HS-5 (cell line): ENCODE data around the gene OTOGL.
"Not testable (repeated sequence)": the region's sequence is repeated elsewhere in the genome, so short reads cannot be mapped to it uniquely, and the experiment has no call there.

ENCODE experiments used
- DNase-seq: peaks from one replicate; pipeline ENCODE4 v3.0.0-alpha.2; 2012; ENCODE audit warnings: low read depth

OTOGL gene

GRCh38 chr12:80230068-80230467 lies 130.7 kb downstream of the OTOGL start:
- DNase-seq: no peak

- no peak for DNase-seq
Observed at GRCh38 chr12:80232837-80233236, 133.5 kb downstream of the OTOGL start.

- no peak for DNase-seq
Observed at GRCh38 chr12:80233926-80234325, 134.6 kb downstream of the OTOGL start.

- no peak for DNase-seq
Observed at GRCh38 chr12:80234667-80235066, 135.3 kb downstream of the OTOGL start.

- no peak for DNase-seq
Observed at GRCh38 chr12:80235944-80236343, 136.6 kb downstream of the OTOGL start.

GRCh38 chr12:80239867-80240266 lies 140.5 kb downstream of the OTOGL start:
- no peak for DNase-seq

GRCh38 chr12:80241576-80242273 lies 142.4 kb downstream of the OTOGL start:
- DNase-seq: no peak

GRCh38 chr12:80242321-80242720 lies 143.0 kb downstream of the OTOGL start:
- no peak for DNase-seq

- DNase-seq: not testable (repeated sequence)
Observed at GRCh38 chr12:80249581-80249980, 150.2 kb downstream of the OTOGL start.

GRCh38 chr12:80257920-80258319 lies 158.6 kb downstream of the OTOGL start:
- DNase-seq: no peak

- no peak for DNase-seq
Observed at GRCh38 chr12:80260269-80260668, 160.9 kb downstream of the OTOGL start.

GRCh38 chr12:80261403-80261802 lies 162.1 kb downstream of the OTOGL start:
- DNase-seq: no peak

- DNase-seq: peak; percentile 48
Observed at GRCh38 chr12:80262346-80262745, 163.0 kb downstream of the OTOGL start.

- no peak for DNase-seq
Observed at GRCh38 chr12:80262771-80263170, 163.4 kb downstream of the OTOGL start.

- no peak for DNase-seq
Observed at GRCh38 chr12:80264386-80264785, 165.0 kb downstream of the OTOGL start.

GRCh38 chr12:80264891-80265290 lies 165.6 kb downstream of the OTOGL start:
- DNase-seq: no peak

GRCh38 chr12:80268924-80269749 lies 169.8 kb downstream of the OTOGL start:
- DNase-seq: peak; percentile 93

- DNase-seq: peak; percentile 36
Observed at GRCh38 chr12:80269803-80270552, 170.6 kb downstream of the OTOGL start.

- DNase-seq: no peak
Observed at GRCh38 chr12:80271780-80272179, 172.4 kb downstream of the OTOGL start.

GRCh38 chr12:80272387-80272915 lies 173.1 kb downstream of the OTOGL start:
- DNase-seq: no peak

- DNase-seq: no peak
Observed at GRCh38 chr12:80273144-80273543, 173.8 kb downstream of the OTOGL start.

GRCh38 chr12:80277732-80278131 lies 178.4 kb downstream of the OTOGL start:
- DNase-seq: no peak
